Liver (tissue), 3 donors: ENCODE results near the gene DRGX.

Source experiments
- ATF3 ChIP-seq: IDR thresholded peaks from 2 replicates; pipeline ENCODE4 v1.6.1; 2016; ENCODE audit warnings: antibody characterized with exemption
- EGR1 ChIP-seq, 2 donors: IDR thresholded peaks; 2 replicates each; pipeline ENCODE4 v1.6.1; 2016 to 2018; ENCODE audit warnings: antibody characterized with exemption in 2 of 2, low read depth in 2 of 2
- HNF4A ChIP-seq, 2 donors: conservative IDR thresholded peaks; 2 replicates each; pipeline ENCODE4 v1.6.1; 2016; ENCODE audit warnings: antibody characterized with exemption in 2 of 2, mild to moderate bottlenecking in 2 of 2
- JUND ChIP-seq, 2 donors: IDR thresholded peaks; 2 replicates each; pipeline ENCODE4 v1.6.1; 2016; ENCODE audit warnings: antibody characterized with exemption in 2 of 2
- MAX ChIP-seq: IDR thresholded peaks from 2 replicates; pipeline ENCODE4 v1.6.1; 2016; ENCODE audit warnings: antibody characterized with exemption
- NR2F2 ChIP-seq: IDR thresholded peaks from 2 replicates; pipeline ENCODE4 v1.6.1; 2016; ENCODE audit warnings: antibody characterized with exemption
- RAD21 ChIP-seq, 2 donors: IDR thresholded peaks; 2 replicates each; pipeline ENCODE4 v1.6.1; 2016; ENCODE audit warnings: antibody characterized with exemption in 2 of 2, mild to moderate bottlenecking in 2 of 2
- REST ChIP-seq: IDR thresholded peaks from 2 replicates; pipeline ENCODE4 v1.6.1; 2016; ENCODE audit warnings: antibody characterized with exemption, mild to moderate bottlenecking
- RXRA ChIP-seq, 2 donors: IDR thresholded peaks; 2 replicates each; pipeline ENCODE4 v1.6.1; 2017 to 2018; ENCODE audit warnings: antibody characterized with exemption in 2 of 2, mild to moderate bottlenecking in 1 of 2
- SP1 ChIP-seq: IDR thresholded peaks from 2 replicates; pipeline ENCODE4 v1.6.1; 2018; ENCODE audit warnings: antibody characterized with exemption, mild to moderate bottlenecking
- TAF1 ChIP-seq: conservative IDR thresholded peaks from 2 replicates; pipeline ENCODE4 v1.6.1; 2016; ENCODE audit warnings: antibody characterized with exemption, mild to moderate bottlenecking
- YY1 ChIP-seq: IDR thresholded peaks from 2 replicates; pipeline ENCODE4 v1.6.1; 2016; ENCODE audit warnings: antibody characterized with exemption, mild to moderate bottlenecking
- TF ChIP-seq, protein P1 (sequence below): fragments of 150-350 bp; IDR thresholded peaks from 2 replicates; pipeline ENCODE4 v1.5.1; 2017; ENCODE audit warnings: improper control_type of control experiment, low read depth, low read length; ENCODE audit not compliant: missing input control
- donor health status: healthy.
- donor health status: healthy.

DNA sequence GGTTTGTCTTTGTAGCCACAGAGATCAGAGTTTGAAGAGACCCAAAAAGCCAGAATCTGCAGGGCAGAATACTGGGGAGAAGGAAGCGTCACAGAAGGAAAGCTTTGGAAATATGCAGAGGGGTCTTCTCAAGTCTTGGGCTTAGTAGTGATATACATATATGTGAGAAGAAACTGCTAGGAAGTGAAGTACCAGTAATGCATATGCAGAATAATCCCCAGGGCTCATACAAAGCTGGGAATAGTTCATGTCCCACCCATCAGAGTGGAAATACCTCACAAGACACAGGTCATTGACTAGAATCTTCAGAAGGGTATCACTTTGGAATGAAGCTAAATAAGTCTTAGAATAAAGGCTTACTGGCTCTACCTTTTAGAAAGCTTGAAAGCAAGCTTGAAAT lies 57.3 kb downstream of the DRGX start:
- TF ChIP-seq, protein P1, sequence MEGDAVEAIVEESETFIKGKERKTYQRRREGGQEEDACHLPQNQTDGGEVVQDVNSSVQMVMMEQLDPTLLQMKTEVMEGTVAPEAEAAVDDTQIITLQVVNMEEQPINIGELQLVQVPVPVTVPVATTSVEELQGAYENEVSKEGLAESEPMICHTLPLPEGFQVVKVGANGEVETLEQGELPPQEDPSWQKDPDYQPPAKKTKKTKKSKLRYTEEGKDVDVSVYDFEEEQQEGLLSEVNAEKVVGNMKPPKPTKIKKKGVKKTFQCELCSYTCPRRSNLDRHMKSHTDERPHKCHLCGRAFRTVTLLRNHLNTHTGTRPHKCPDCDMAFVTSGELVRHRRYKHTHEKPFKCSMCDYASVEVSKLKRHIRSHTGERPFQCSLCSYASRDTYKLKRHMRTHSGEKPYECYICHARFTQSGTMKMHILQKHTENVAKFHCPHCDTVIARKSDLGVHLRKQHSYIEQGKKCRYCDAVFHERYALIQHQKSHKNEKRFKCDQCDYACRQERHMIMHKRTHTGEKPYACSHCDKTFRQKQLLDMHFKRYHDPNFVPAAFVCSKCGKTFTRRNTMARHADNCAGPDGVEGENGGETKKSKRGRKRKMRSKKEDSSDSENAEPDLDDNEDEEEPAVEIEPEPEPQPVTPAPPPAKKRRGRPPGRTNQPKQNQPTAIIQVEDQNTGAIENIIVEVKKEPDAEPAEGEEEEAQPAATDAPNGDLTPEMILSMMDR, result no peak
- TF ChIP-seq RAD21 (IDR thresholded peaks at IDR 0.05), result no peak
- no peak for TF ChIP-seq SP1
- TF ChIP-seq RXRA (IDR thresholded peaks at IDR 0.05), result no peak
- no peak for TF ChIP-seq REST
- no peak for TF ChIP-seq TAF1
- TF ChIP-seq JUND (IDR thresholded peaks at IDR 0.05), result no peak
- no peak for TF ChIP-seq ATF3
- no peak for TF ChIP-seq NR2F2
- no peak for TF ChIP-seq HNF4A (conservative IDR thresholded peaks at IDR 0.05)
- no peak for TF ChIP-seq MAX
- no peak for TF ChIP-seq EGR1 (IDR thresholded peaks at IDR 0.05; ENCODE audit: low read depth in 2 of 2)
- no peak for TF ChIP-seq YY1
